ENCODE results near the gene HOTAIR.

HOTAIR gene

GRCh38 chr12:53955776-53956250, 18.9 kb downstream of the HOTAIR start:
- DNase-seq: no peak

GRCh38 chr12:53955036-53955775, 19.5 kb downstream of the HOTAIR start:
- DNase-seq: no peak

GRCh38 chr12:53954694-53955035, 20.1 kb downstream of the HOTAIR start, which contains the start of gene HOXC12:
TSS of gene HOXC12 (plus strand) at chr12:53954903. CDS start at chr12:53954930, 27 bp downstream.
- DNase-seq: no peak

- no peak for DNase-seq
Measured at GRCh38 chr12:53953831-53954693, 20.7 kb downstream of the HOTAIR start.

GRCh38 chr12:53952871-53953734, 21.7 kb downstream of the HOTAIR start:
- no peak for DNase-seq

- DNase-seq: no peak
Measured at GRCh38 chr12:53952335-53952694, 22.4 kb downstream of the HOTAIR start.

GRCh38 chr12:53951577-53952334, 23.0 kb downstream of the HOTAIR start:
- no peak for DNase-seq

GRCh38 chr12:53950789-53951576, 23.8 kb downstream of the HOTAIR start:
- no peak for DNase-seq

- no peak for DNase-seq
Measured at GRCh38 chr12:53950437-53950773, 24.3 kb downstream of the HOTAIR start.

- DNase-seq: no peak
Measured at GRCh38 chr12:53949631-53950436, 24.9 kb downstream of the HOTAIR start.

- DNase-seq: no peak
Measured at GRCh38 chr12:53948650-53949593, 25.8 kb downstream of the HOTAIR start.

- no peak for DNase-seq
Measured at GRCh38 chr12:53947743-53948142, 27.0 kb downstream of the HOTAIR start.

GRCh38 chr12:53944907-53945847, 29.6 kb downstream of the HOTAIR start:
- no peak for DNase-seq

- DNase-seq: no peak
Measured at GRCh38 chr12:53944209-53944608, 30.5 kb downstream of the HOTAIR start.

- no peak for DNase-seq
Measured at GRCh38 chr12:53942467-53942997, 32.2 kb downstream of the HOTAIR start.

- DNase-seq: no peak
Measured at GRCh38 chr12:53941750-53942149, 33.0 kb downstream of the HOTAIR start.

- DNase-seq: no peak
Measured at GRCh38 chr12:53941187-53941586, 33.6 kb downstream of the HOTAIR start.

GRCh38 chr12:53940443-53941014, 34.2 kb downstream of the HOTAIR start:
- DNase-seq: no peak
